NB4 (cell line): ENCODE data around the gene RBM20.

Experiments
- CTCF ChIP-seq: IDR thresholded peaks from one replicate; pipeline ENCODE4 v1.5.1; 2012; ENCODE audit warnings: low read depth, low read length
- POLR2A ChIP-seq: IDR thresholded peaks from 2 replicates; pipeline ENCODE4 v1.6.1; 2011; ENCODE audit warnings: mild to moderate bottlenecking; ENCODE audit not compliant: insufficient read length; ENCODE audit errors: extremely low read depth

GRCh38 chr10:110845756-110846620 lies 201.9 kb downstream of the RBM20 start:
- TF ChIP-seq CTCF (no peak), POLR2A (no peak)
